AG08396 (cell line): ENCODE data around the gene PEX14.

Experiments
- DNase-seq: peaks from one replicate; pipeline ENCODE4 v3.0.0; 2012; ENCODE audit warnings: low spot score, mixed read lengths

The PEX14 gene

GRCh38 chr1:10634075-10634427 is 159.3 kb downstream of the PEX14 start:
- DNase-seq, result no peak

GRCh38 chr1:10634428-10635084 is 159.8 kb downstream of the PEX14 start:
- no peak for DNase-seq

- DNase-seq, result peak; percentile 59
These were observed 160.5 kb downstream of the PEX14 start for GRCh38 chr1:10635085-10635896.

GRCh38 chr1:10635992-10636391 is 161.2 kb downstream of the PEX14 start:
- no peak for DNase-seq

- DNase-seq, result no peak
These were observed 162.7 kb downstream of the PEX14 start for GRCh38 chr1:10637400-10637799.

- no peak for DNase-seq
These were observed 163.2 kb downstream of the PEX14 start for GRCh38 chr1:10637834-10638558.

- no peak for DNase-seq
These were observed 163.8 kb downstream of the PEX14 start for GRCh38 chr1:10638559-10639005.

- DNase-seq, result no peak
These were observed 164.4 kb downstream of the PEX14 start for GRCh38 chr1:10639011-10639774.

GRCh38 chr1:10639775-10640578 is 165.2 kb downstream of the PEX14 start:
- DNase-seq, result no peak

GRCh38 chr1:10640843-10641553 is 166.2 kb downstream of the PEX14 start:
- DNase-seq, result no peak

GRCh38 chr1:10641976-10642375 is 167.2 kb downstream of the PEX14 start:
- DNase-seq, result no peak

GRCh38 chr1:10642403-10643080 is 167.8 kb downstream of the PEX14 start:
- no peak for DNase-seq

GRCh38 chr1:10643607-10644306 is 169.0 kb downstream of the PEX14 start:
- no peak for DNase-seq

- DNase-seq, result no peak
These were observed 169.8 kb downstream of the PEX14 start for GRCh38 chr1:10644307-10645128.

- peak; percentile 86 for DNase-seq
These were observed 171.7 kb downstream of the PEX14 start for GRCh38 chr1:10646347-10646861.

GRCh38 chr1:10647414-10648170 is 172.8 kb downstream of the PEX14 start:
- DNase-seq, result no peak

- no peak for DNase-seq
These were observed 174.2 kb downstream of the PEX14 start for GRCh38 chr1:10648689-10649516.
